OCI-LY1 (cell line): ENCODE measurements around the gene CIDEA.

Experiments
- EZH2 ChIP-seq: fragments of 200-600 bp; sonication (generic), shearing (Covaris generic); IDR thresholded peaks from 2 replicates; pipeline ENCODE4 v1.8.0; 2017; ENCODE audit warnings: borderline replicate concordance, mixed run types, mild to moderate bottlenecking, antibody characterized with exemption, low read length, moderate library complexity, mixed read lengths
- TF ChIP-seq, protein P1 (sequence below): fragments of 200-600 bp; sonication (generic), shearing (Covaris generic); IDR thresholded peaks from 2 replicates; pipeline ENCODE4 v1.5.1; 2017; ENCODE audit warnings: mild to moderate bottlenecking, antibody characterized with exemption, low read length, moderate library complexity, mixed read lengths

DNA sequence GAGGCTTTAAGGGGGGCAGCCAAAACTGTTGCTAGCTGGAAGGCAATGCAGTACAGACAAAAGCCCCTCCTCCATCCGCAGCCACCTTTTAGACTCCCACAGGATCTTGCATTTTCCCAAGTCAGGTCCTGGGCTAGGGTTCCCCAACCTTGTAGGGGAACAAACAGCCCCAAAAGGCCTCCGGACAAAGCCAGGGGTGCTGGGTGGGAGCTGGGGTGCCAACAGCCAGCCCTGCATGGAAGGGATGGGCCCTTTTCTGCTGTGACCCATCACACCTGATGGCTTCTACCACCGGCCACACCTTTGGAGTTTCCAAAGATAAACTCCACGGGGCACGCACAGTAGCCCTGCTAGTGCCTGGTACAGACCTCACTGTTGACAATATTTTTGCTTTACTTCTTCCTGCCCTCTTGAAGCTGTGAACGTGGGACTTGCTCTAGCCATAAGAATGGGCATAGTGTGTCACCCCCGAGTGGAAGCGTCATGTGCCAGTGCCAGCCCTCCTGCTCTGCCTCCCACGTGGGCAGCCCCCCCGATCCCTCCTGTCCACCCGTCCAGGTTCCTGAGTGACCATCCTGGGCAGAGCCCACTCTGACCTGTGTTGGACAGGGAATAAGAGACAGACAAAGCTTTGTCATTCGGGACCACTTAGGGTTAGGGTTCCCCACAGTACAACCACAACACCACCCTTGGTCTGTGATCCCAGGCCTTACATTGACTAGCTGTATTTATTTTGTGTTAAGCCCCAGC lies 72.7 kb downstream of the CIDEA start:
- TF ChIP-seq, protein P1, sequence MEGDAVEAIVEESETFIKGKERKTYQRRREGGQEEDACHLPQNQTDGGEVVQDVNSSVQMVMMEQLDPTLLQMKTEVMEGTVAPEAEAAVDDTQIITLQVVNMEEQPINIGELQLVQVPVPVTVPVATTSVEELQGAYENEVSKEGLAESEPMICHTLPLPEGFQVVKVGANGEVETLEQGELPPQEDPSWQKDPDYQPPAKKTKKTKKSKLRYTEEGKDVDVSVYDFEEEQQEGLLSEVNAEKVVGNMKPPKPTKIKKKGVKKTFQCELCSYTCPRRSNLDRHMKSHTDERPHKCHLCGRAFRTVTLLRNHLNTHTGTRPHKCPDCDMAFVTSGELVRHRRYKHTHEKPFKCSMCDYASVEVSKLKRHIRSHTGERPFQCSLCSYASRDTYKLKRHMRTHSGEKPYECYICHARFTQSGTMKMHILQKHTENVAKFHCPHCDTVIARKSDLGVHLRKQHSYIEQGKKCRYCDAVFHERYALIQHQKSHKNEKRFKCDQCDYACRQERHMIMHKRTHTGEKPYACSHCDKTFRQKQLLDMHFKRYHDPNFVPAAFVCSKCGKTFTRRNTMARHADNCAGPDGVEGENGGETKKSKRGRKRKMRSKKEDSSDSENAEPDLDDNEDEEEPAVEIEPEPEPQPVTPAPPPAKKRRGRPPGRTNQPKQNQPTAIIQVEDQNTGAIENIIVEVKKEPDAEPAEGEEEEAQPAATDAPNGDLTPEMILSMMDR: no peak
- no peak for TF ChIP-seq EZH2
